NK-92 (cell line): ENCODE data around the gene HSD11B2.

Experiments
- DNase-seq: peaks from one replicate; lab custom pipeline; 2025; ENCODE audit not compliant: unreplicated experiment; lab: John Stamatoyannopoulos, UW

HSD11B2 gene

DNA sequence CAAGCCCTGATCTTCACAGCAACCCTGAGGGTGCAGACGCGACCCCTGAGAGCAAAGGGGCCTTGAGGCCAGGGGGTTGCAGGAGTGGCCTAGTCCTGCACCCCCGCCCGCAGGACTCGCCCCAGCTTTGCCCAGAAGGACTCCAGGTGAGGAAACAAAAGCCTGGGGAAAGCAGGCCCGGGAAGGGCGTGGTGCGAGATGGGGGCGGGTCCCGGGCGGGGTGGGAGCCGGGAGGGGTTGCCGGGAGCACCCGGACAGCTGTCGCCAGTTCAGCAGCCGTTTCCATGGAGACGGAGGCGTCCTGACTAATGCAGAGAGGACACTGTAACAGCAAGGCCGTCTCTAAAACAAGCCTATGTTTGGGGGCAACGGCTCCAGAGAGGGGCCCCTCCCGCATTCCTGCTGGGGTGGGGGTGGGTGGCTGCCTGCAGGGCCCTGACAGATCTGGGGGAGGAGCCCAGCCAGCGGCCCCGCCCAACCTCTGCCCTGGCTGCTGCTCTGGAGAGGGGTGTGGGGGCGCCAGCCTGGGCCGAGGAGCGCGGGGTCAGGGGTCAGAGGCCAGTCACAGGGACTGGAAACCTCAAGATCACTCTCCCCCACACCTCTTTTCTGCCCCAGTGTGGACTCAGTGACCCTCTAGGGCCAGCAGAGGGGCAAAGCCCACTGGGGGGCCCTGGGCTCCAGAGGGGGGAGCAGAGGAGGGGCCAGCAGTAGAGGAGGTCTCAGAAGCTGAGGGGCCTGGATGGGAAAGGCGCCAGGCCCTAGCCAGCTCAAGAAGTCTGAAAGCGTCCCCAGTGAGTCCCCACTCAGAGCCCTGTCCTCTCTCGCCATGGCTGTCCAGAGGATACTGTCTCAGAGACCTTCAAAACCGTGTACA is 34.5 kb upstream of the HSD11B2 start:
- DNase-seq = no peak

- no peak for DNase-seq
Measured at GRCh38 chr16:67397036-67397801, 33.7 kb upstream of the HSD11B2 start.

- DNase-seq = no peak
Measured at GRCh38 chr16:67397812-67398545, 32.9 kb upstream of the HSD11B2 start.

GRCh38 chr16:67398546-67399217 is 32.2 kb upstream of the HSD11B2 start:
- DNase-seq = no peak

- no peak for DNase-seq
Measured at GRCh38 chr16:67399218-67399733, 31.6 kb upstream of the HSD11B2 start.

DNA sequence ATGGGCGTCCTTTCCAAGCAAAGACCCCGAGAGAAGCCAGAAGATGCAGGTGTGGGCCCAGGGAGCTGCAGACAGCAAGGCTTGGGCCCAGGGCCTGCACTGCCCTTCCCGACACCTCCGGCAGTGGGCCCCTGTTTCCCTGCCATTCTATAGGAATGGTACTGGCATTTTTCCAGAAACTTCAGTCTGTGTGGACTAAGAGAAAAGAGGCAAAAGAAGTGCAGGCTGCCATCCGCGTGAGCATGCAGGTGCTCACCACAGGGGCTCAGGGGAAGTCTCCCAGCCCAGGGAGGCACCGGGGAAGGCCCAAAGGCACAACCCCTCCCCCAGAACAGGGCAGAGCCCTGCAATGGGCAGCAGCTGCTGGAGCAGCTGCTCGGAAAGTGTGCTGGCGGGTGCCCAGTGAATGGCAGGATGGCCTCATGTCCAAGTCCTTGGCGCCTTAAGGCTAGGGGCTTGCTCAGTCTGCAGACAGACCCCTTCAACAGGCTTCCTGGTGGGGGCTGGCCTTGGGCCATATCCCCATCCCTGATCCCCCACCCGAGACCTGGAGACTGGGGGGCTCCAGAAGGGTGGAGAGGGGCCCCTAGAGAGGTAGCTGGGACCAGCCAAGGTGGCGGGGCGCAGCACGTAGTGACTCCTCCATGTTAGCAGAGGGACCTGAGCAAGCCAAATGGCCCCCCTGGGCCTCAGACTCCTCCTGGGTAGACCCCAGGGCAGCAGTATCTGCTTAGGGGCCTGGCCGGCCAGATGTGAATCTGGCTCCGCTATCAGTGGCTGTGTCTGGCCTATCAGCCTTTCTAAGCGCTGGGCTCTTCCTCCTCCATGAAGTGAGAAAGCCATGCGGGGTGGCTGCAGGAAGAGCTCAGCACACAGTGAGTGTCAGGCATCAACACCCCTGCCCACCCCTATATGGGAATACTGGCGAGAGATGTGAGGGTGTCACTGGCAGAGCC is 30.9 kb upstream of the HSD11B2 start:
- DNase-seq = no peak

GRCh38 chr16:67400901-67401300 is 30.0 kb upstream of the HSD11B2 start:
- no peak for DNase-seq

DNA sequence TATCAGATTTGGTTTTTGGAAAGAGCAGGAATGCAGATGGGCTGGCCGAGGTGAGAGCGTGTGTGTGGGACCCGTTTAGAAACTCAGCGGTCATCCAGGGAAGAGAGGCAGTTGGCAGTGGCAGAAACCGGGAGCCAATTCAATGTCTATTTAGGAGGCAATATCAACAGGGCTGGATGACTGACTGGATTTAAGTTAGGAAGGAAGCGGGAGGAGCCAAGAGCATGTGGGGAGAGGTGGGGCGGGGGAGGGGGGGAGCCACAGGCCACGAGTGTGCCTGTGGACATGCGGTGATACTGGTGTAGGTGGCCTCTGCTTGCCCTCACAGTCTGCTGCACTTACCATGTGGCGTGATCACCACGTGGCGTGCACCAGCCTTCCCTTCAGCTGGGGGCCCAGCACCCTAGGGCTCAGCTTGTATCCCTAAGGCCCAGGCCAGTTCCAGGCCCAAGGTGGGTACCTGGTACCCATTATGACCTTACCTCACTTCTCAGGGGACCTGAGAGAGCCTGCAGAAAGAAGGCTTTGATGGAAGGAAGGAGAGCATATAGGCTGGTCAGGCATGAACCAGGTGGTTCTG is 26.9 kb upstream of the HSD11B2 start:
- no peak for DNase-seq

DNA sequence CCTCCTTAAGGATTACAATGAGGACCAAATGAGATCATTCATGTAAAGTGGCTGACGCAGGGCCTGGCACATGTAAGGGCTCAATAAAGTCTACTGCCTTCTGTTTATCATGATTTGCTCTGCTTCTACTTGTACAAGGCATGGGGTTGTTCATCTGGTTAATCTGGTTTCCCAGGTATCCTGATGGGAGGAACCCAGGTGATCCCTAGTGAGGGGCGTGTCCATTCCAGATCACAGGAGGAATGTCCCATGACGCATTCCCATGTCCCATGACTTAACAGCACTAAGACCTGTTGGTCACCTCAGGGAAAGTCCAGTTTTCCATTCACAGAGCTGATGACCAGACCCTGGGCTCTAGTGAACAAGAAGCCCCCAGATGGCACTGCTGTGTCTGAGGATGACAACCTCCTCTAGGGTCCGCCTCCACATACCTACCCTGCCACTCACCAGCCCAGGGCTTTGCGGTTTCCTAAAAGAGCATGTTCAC is 26.1 kb upstream of the HSD11B2 start:
- DNase-seq = no peak

DNA sequence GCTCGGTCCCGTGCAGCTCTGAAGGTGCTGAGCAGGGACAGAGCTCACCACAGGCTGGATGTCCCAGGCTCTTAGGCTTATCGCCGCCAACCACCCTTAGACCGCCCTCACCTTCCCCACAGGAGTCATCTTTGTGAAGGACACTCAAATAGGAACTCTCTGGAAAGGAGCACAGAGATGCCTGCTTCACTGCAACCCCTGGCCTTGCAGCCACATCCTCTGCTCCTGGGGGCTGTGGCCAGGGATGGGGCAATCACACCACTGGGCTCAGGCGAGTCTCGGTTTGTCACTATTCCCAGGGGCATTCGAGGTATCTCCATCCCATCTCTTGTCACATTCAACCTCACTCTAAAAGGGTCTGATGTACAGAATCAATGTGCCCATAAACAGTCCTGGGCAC is 25.6 kb upstream of the HSD11B2 start:
- no peak for DNase-seq

DNA sequence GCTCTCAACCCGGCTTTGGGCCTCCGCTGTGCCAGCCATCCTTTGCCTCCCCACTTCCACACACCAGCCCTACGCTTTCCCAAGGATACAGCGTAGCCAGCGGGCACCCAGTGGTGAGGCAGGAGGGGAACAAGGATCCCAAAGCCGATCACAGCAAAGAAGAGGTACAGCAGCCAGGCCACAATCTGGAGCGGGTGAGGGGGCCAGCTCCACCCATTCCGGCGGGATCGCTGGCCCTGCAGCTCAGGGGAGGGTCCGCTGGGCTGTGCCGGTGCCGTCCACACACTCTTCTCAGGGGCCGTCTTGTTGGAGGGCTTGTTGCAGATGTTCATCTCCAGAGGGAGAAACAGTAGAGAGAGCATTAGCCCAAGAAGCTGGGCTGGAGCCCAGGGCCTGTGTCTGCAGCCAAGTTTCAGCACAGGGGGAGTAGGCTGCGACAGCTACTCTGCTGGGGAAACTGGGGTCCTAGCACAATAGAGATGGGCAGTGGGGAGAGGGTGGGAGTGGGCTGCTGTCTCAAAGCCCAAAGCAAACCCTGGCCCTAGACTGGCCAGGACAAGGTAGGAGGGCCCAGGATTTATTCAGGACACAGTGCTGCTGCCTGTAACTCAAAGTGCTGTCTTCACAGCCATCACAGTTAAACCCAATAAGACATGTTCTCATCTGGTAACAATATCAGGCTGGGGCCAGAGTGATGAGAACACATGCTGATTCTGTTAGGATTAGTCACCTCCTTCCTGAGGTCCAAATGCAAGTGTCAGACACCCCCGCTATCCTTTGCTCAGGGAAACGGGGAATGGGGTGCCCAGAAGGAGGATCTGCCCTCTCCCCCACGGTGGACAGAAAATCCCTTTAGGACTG is 24.6 kb upstream of the HSD11B2 start:
- DNase-seq = no peak

GRCh38 chr16:67407176-67407787 is 23.6 kb upstream of the HSD11B2 start:
- no peak for DNase-seq

DNA sequence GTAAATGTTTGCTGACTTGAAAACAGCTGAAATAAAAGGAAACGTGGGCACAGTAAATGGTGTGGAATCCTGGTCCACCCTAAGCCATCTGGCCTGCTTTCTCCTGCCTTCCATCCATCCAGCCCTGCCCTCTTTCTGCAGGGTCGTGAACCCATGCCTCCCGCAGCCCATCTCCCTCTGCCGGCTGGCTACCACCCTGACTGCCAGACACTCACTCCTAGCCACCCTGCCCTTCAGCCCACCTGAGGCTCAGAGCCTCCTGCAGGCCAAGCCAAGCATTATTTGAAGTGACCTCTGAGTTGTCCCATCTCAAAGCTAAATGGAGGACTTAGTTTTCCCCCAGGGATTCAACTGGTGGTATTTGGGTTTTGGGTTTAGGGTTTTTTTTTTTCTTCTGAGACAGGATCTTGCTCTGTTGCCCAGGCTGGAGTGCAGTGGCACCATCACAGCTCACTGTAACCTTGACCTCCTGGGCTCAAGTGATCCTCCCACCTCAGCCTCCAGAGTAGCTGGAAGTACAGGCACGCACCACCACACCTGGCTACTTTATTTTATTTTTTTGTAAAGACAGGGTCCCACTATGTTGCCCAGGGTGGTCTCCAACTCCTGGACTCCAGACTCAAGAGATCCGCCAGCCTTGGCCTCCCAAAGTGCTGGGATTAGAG is 23.0 kb upstream of the HSD11B2 start:
- no peak for DNase-seq

- DNase-seq = no peak
Measured at GRCh38 chr16:67409631-67410030, 21.3 kb upstream of the HSD11B2 start.

DNA sequence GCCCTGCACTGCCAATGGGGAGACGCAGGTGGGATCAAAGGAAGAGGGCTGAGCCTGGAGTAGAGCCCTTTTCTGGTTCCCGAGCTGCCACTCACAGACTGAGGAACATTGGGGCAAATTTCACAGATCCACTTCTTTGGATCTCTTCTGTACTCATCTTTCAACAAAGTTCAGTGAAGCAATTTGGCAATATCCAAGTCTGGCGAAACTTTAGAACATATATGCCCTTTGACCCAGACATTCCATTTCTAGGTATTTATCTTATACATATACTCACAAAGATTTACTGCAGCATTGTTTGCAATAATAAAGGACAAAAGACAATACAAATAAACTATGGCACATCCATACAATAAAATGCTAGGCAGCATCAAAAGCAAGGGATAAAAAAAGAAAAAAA is 19.6 kb upstream of the HSD11B2 start:
- no peak for DNase-seq

GRCh38 chr16:67412294-67412693 is 18.6 kb upstream of the HSD11B2 start:
- DNase-seq = no peak
